GM12874 (cell line): ENCODE measurements around the gene YES1.

Experiments used
- CTCF ChIP-seq: IDR thresholded peaks from 2 replicates; pipeline ENCODE4 v1.5.1; 2011; ENCODE audit warnings: low read depth, mild to moderate bottlenecking, control low read depth, low read length, moderate library complexity; ENCODE audit not compliant: insufficient read depth

Gene YES1

DNA sequence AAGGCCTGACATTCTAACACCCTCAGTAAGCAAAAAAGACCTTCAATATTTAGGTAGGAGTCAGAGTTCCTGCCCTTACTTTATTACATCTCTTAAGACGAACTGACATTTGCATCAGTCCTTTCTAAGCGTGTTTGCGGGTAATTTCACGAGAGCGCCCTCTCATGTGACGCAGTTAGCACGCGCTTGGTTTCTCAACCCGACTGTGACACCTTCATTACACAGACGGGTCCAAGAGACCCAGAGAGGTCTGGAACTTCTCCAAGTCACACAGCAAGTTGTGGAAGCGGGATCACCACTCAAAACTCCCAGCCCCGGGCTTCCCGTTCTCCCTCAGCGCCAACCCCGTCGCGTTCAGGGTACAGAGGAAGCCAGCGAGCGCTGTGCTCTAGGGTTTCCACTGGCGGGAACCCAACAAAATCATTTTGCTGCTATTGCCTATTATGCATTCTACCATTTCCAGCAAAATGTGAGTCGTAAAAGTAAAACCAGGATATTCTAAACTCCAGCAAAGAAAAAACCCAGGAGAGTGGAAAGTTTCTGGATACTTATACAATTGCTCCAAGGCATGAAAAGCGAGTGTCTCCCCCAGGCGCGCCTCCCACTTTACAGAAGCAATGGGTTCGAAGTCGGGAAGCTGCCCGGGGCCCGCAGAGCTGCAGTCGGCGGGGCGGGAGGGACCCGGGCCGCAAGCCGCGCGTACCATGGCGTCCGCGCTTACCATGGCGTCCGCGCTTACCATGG lies 100.2 kb downstream of the YES1 start:
- TF ChIP-seq CTCF, result no peak

GRCh38 chr18:711310-711656 lies 100.8 kb downstream of the YES1 start:
- TF ChIP-seq CTCF, result no peak

- TF ChIP-seq CTCF, result no peak
These were observed 101.4 kb downstream of the YES1 start for GRCh38 chr18:710418-711300.

DNA sequence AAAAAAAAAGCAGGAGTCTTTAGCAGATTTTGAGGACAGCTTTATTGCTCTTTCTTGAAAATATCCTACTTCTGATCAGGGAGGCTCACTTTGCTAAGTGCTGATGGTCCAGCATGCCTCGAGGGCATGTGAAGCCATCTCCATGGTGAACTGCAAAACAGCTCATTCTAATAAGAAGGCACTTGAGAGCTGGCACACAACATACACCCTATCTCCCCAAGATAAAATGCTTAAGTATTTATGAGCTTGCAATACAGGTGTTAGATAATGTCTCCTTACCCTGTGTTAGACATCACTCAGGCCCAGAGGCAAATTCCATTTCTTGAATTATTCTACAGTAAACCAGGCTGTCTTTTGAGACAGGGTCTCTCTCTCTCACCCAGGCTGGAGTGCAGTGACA lies 102.3 kb downstream of the YES1 start:
- TF ChIP-seq CTCF, result no peak

GRCh38 chr18:708096-708495 lies 103.9 kb downstream of the YES1 start:
- TF ChIP-seq CTCF, result no peak

DNA sequence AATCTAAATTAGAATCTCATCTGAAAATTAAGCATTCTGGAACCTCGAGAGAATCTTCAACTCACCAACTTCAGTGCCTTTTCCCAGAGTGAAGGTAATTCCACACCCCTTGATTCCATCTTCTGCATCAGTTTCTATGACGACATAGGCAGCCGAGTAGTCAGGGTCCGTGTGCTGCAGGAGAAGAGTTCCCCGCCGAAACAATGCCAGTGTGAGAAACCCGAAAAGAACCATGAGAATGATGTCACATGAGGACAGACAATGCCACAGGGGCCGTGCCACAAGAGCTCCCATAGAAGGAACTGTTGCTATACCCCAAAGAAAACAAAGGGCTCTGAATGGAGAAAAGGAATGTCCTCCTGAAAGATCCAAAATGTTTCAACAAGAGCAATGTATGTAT lies 105.6 kb downstream of the YES1 start:
- no peak for TF ChIP-seq CTCF

GRCh38 chr18:703213-703967 lies 108.7 kb downstream of the YES1 start:
- TF ChIP-seq CTCF, result no peak
